ENCODE results near the gene PKD2. TPM values are rescaled to one million over a fixed set of nuclear protein-coding genes. Genes with fewer than 3 reads are reported as not detected.

Gene PKD2
- total and polyA plus RNA-seq, 2 of the 13 experiments (the other 11 are each of a cell fraction or from before 2014, with no cell fraction given), result 5.6 to 9.1 TPM

DNA sequence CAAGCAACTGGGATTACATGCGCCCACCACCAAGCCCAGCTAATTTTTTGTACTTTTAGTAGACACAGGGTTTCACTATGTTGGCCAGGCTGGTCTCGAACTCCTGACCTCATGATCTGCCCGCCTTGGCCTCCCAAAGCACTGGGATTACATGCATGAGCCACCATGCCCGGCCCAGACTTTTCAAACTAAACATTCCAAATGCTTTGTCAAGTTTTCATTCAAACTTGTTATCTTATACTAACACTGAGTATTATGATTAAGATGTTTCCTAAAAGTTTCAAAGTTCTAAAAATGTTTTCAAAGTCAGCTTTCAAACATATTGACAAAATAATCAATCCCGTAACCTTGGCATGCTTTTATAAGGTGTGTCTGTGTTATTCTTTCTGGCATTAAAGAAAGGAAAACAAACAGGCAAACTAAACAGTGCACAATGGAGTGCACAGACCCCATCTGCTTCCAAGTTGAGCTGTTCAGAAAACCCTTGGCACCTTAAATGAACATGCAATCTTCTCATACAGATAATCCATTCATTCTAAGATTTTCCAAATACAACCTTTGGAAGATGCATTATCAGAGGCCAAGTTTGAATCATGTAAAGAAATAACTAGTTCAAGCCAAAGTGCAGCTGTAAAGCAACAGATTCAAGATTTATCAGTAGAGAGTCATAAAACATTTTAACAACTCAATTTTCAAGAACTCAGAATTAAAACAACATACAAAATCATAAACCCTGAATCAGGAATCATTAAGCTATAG, 101.9 kb downstream of the PKD2 start (continued):
- TF ChIP-seq, protein P1, sequence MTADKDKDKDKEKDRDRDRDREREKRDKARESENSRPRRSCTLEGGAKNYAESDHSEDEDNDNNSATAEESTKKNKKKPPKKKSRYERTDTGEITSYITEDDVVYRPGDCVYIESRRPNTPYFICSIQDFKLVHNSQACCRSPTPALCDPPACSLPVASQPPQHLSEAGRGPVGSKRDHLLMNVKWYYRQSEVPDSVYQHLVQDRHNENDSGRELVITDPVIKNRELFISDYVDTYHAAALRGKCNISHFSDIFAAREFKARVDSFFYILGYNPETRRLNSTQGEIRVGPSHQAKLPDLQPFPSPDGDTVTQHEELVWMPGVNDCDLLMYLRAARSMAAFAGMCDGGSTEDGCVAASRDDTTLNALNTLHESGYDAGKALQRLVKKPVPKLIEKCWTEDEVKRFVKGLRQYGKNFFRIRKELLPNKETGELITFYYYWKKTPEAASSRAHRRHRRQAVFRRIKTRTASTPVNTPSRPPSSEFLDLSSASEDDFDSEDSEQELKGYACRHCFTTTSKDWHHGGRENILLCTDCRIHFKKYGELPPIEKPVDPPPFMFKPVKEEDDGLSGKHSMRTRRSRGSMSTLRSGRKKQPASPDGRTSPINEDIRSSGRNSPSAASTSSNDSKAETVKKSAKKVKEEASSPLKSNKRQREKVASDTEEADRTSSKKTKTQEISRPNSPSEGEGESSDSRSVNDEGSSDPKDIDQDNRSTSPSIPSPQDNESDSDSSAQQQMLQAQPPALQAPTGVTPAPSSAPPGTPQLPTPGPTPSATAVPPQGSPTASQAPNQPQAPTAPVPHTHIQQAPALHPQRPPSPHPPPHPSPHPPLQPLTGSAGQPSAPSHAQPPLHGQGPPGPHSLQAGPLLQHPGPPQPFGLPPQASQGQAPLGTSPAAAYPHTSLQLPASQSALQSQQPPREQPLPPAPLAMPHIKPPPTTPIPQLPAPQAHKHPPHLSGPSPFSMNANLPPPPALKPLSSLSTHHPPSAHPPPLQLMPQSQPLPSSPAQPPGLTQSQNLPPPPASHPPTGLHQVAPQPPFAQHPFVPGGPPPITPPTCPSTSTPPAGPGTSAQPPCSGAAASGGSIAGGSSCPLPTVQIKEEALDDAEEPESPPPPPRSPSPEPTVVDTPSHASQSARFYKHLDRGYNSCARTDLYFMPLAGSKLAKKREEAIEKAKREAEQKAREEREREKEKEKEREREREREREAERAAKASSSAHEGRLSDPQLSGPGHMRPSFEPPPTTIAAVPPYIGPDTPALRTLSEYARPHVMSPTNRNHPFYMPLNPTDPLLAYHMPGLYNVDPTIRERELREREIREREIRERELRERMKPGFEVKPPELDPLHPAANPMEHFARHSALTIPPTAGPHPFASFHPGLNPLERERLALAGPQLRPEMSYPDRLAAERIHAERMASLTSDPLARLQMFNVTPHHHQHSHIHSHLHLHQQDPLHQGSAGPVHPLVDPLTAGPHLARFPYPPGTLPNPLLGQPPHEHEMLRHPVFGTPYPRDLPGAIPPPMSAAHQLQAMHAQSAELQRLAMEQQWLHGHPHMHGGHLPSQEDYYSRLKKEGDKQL (CRISPR knock-in tag; IDR thresholded peaks at IDR 0.05; ENCODE audit: low read depth), result peak; percentile 82
- peak; percentile 87 for TF ChIP-seq NR2F6 (IDR thresholded peaks at IDR 0.05)
- TF ChIP-seq NR2F6 (CRISPR knock-in tag; IDR thresholded peaks at IDR 0.05), result peak; percentile 74
- no peak for TF ChIP-seq CCAR2 (optimal IDR thresholded peaks at IDR 0.05; ENCODE audit: low read depth, low read length)
- TF ChIP-seq ZNF672 (CRISPR knock-in tag; IDR thresholded peaks at IDR 0.05), result no peak
- TF ChIP-seq, protein P2, sequence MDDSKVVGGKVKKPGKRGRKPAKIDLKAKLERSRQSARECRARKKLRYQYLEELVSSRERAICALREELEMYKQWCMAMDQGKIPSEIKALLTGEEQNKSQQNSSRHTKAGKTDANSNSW (CRISPR knock-in tag; IDR thresholded peaks at IDR 0.05; ENCODE audit: borderline replicate concordance), result no peak
- TF ChIP-seq, protein P3, sequence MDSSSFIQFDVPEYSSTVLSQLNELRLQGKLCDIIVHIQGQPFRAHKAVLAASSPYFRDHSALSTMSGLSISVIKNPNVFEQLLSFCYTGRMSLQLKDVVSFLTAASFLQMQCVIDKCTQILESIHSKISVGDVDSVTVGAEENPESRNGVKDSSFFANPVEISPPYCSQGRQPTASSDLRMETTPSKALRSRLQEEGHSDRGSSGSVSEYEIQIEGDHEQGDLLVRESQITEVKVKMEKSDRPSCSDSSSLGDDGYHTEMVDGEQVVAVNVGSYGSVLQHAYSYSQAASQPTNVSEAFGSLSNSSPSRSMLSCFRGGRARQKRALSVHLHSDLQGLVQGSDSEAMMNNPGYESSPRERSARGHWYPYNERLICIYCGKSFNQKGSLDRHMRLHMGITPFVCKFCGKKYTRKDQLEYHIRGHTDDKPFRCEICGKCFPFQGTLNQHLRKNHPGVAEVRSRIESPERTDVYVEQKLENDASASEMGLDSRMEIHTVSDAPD (CRISPR knock-in tag; IDR thresholded peaks at IDR 0.05), result peak; percentile 30; the same call in 1 of the 2 replicates
- TF ChIP-seq SOX5 (CRISPR knock-in tag; IDR thresholded peaks at IDR 0.05; ENCODE audit: borderline replicate concordance), result peak; percentile 98
- TF ChIP-seq NFIC (IDR thresholded peaks at IDR 0.05; ENCODE audit: low read length), result peak; percentile 98
- peak; percentile 74; the same call in 1 of the 2 replicates for TF ChIP-seq HHEX (CRISPR knock-in tag; IDR thresholded peaks at IDR 0.05)
- peak; percentile 75; the same call in 1 of the 2 replicates for TF ChIP-seq ZNF205 (CRISPR knock-in tag; IDR thresholded peaks at IDR 0.05)
- no peak for TF ChIP-seq ZSCAN20 (CRISPR knock-in tag; IDR thresholded peaks at IDR 0.05; ENCODE audit: borderline replicate concordance)

All from HepG2 (cell line).